D721Med (cell line): ENCODE results near the gene NFAT5.
"Not testable (repeated sequence)": the region's sequence is repeated elsewhere in the genome, so short reads cannot be mapped to it uniquely, and the experiment has no call there.

ENCODE experiments used
- DNase-seq: peaks from one replicate; pipeline ENCODE4 v3.0.0; 2011; ENCODE audit warnings: low spot score; ENCODE audit not compliant: insufficient read length
- FAIRE-seq: peaks from 2 replicates; lab custom pipeline; 2011; peaks lifted over from hg19 to GRCh38; lab: Jason Lieb, UNC
- CTCF ChIP-seq: IDR thresholded peaks from 2 replicates; pipeline ENCODE4 v1.5.1; 2012; ENCODE audit warnings: mild to moderate bottlenecking, control low read depth; ENCODE audit not compliant: insufficient read depth; ENCODE audit errors: missing control alignments

Gene NFAT5

GRCh38 chr16:69566981-69567680 is 1.4 kb downstream of the NFAT5 start:
- TF ChIP-seq CTCF: no peak
- no peak for FAIRE-seq
- no peak for DNase-seq

- TF ChIP-seq CTCF: no peak
- DNase-seq: no peak
- FAIRE-seq: no peak
Observed at GRCh38 chr16:69568676-69569075, 2.9 kb downstream of the NFAT5 start.

GRCh38 chr16:69578771-69579170 is 13.0 kb downstream of the NFAT5 start:
- not testable (repeated sequence) for DNase-seq, FAIRE-seq

- DNase-seq: no peak
- FAIRE-seq: no peak
- no peak for TF ChIP-seq CTCF
Observed at GRCh38 chr16:69579783-69580481, 14.2 kb downstream of the NFAT5 start.

- DNase-seq: no peak
- no peak for TF ChIP-seq CTCF
- FAIRE-seq: no peak
Observed at GRCh38 chr16:69581297-69581696, 15.5 kb downstream of the NFAT5 start.

GRCh38 chr16:69584493-69584892 is 18.7 kb downstream of the NFAT5 start:
- DNase-seq, FAIRE-seq: not testable (repeated sequence)

GRCh38 chr16:69589434-69590269 is 23.9 kb downstream of the NFAT5 start:
- no peak for DNase-seq
- no peak for TF ChIP-seq CTCF
- FAIRE-seq: no peak
